Fibroblast of lung (primary cell): ENCODE data around the gene OR1N2.

Experiments used
- CTCF ChIP-seq, 2 donors: IDR thresholded peaks in 1 of 2; conservative IDR thresholded peaks in 1 of 2; 1 replicate in 1 of 2; 2 replicates in 1 of 2; pipeline ENCODE4 v1.5.1; 2011 to 2012; ENCODE audit warnings: low read length in 2 of 2, control low read depth in 1 of 2, inconsistent platforms in 1 of 2, low read depth in 1 of 2, mild to moderate bottlenecking in 1 of 2
- EZH2 ChIP-seq: IDR thresholded peaks from 2 replicates; pipeline ENCODE4 v1.5.1; 2012; ENCODE audit warnings: low read length, control low read depth, mild to moderate bottlenecking; ENCODE audit errors: missing control alignments

GRCh38 chr9:122551371-122551770 is 1.5 kb upstream of the OR1N2 start:
- no peak for TF ChIP-seq CTCF (conservative IDR thresholded peaks at IDR 0.05 in 1 of 2, IDR thresholded peaks at IDR 0.05 in 1 of 2; ENCODE audit: low read depth in 1 of 2, low read length in 2 of 2)
- no peak for TF ChIP-seq EZH2
